GM18520 (cell line): Measurements from ENCODE around the gene PCDHGA1.

Experiments used
- ATAC-seq: cut with Tn5 transposase; IDR thresholded peaks from one replicate; pipeline ENCODE4 v1.9.1; 2021; ENCODE audit not compliant: unreplicated experiment

PCDHGA1 gene

DNA sequence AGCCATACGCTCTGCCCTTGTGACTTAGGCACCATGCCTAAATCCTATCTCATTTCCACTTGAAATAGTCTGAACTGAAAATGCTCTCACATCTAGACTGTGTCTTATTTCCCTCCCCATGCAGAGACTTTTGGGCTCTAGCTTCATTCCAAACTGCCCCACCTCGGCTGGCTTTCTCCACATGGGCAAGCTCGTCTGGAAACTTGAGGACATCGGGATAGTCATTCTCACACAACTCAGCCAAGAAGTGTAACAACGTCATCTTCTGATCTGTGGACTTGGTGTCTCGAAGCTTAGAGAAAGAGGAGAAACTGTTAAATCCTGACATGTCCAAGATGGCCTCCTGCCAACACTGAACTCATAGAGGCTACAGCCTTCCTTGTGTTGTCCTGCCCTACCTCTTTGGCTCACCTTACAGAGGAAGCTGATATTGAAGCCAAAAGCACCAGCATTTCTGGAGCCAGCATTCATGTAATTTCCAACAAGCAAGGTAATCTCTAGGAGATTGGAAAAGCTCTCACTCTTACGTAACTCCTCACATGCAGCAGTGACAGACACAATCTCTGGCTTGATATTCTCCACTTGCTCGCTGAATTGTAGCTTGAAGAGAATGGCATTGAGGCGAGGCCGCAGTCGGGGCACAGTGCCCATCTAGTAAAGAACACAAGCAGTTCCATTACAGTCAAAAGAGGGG is 198.1 kb downstream of the PCDHGA1 start:
- ATAC-seq: no peak

- peak; percentile 34 for ATAC-seq
Observed at GRCh38 chr5:141529002-141529401, 198.7 kb downstream of the PCDHGA1 start.

DNA sequence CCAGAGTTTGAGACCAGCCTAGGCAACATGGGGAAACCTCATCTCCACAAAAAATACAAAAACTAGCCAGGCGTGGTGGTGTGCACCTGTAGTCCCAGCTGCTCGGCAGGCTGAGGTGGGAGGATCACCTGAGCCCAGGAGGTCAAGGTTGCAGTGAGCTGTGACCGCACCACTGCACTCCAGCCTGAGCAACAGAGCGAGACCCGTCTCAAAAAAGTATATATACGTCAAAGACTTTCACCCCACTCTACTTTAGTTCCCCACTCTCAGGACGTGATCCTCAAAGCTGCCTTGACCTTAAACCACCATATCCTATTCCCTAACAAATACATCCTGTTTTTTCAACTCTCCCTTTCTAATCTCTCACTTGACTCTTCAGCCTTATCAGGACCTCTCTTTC is 199.6 kb downstream of the PCDHGA1 start:
- no peak for ATAC-seq

- ATAC-seq: no peak
Observed at GRCh38 chr5:141532726-141533125, 202.4 kb downstream of the PCDHGA1 start.

- ATAC-seq: no peak
Observed at GRCh38 chr5:141533897-141534296, 203.6 kb downstream of the PCDHGA1 start.

DNA sequence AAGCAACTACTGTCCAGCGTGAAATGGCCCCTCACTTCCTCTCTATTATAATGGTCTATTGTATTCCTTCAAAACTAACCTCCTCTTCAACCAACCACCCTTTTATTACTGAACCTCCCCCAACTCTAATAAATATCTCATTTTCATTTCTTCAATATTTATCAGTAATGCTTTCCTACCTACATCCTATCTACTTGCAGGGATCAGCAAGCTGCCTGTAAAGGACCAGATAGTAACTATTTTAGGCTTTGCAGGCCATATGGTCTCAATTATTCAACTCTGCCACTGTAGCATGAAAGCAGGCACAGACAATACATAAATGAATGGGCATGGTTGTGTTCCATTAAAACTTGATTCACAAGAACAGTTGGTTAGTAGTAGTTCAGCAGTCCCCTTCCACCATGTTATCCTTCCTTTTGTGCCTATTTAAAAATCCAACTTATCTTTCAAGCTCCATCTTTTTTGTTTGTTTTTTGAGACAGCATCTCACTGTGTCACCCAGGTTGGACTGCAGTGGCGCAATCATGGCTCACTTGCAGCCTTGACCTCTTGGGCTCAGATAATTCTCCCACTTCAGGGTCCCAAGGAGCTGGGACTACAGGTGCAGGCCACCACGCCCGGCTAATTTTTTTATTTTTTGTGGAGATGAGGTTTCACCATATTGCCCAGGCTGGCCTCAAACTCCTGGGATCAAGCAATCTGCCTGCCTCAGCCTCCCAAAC is 204.3 kb downstream of the PCDHGA1 start:
- no peak for ATAC-seq

DNA sequence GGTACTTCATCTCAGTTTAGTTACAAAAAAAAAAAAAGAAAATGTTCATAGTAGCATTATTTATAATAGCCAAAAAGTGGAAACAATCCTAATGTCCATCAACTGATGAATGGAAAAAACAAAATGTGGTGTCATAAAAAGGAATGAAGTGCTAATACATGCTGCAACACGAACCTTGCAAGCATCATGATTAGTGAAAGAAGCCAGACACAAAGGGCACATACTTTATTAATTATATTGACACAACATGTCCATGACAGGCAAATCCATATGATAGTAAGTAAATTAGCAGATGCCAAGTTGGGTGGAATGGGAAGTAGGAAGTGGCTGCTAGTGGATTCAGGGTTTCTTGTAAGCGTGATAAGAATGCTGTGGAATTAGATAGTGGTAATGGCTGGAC is 212.7 kb downstream of the PCDHGA1 start:
- no peak for ATAC-seq

GRCh38 chr5:141547488-141547887 is 217.2 kb downstream of the PCDHGA1 start:
- no peak for ATAC-seq

- no peak for ATAC-seq
Observed at GRCh38 chr5:141547921-141548320, 217.6 kb downstream of the PCDHGA1 start.

DNA sequence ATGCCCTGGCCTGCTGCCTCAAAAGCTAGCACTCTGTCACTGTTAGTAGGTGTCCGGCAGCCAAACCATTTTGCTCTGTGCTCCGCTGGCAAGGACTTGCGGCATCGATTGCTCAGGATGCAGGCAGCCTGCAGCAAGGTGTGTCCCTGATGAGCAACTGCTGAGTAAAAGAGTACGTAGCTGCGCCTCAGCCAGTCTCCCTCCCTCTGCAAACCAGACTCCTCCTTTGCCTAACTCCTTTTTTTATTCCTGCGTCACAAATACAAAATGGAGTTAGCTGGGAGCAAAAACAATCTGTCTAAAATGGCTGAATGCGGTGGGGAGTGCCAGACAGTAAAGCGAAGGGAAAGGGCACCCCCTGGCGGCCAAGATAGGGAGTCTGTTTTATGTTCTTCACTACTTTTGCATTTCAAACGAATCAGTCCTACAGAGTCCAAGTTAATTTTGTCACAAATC is 227.4 kb downstream of the PCDHGA1 start:
- ATAC-seq: no peak

DNA sequence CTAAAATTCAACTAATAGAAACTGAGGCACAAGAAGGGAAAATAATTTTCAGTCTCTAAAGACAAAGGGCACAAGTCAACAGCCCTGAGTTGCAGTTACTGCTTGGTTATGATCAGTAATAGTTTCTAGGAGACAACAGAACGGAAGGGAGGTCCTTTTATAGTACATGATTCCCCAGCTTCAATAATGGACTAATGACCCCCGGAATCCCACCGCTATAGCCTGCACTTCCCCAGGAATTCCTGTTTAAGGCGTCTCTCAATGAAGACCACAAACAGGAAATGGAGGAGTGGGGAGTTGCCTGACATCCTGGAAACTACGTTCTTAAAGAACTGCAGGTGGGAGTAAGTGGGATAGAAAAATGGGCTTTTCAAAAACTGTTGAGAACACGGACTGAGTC is 227.8 kb downstream of the PCDHGA1 start:
- ATAC-seq: no peak

DNA sequence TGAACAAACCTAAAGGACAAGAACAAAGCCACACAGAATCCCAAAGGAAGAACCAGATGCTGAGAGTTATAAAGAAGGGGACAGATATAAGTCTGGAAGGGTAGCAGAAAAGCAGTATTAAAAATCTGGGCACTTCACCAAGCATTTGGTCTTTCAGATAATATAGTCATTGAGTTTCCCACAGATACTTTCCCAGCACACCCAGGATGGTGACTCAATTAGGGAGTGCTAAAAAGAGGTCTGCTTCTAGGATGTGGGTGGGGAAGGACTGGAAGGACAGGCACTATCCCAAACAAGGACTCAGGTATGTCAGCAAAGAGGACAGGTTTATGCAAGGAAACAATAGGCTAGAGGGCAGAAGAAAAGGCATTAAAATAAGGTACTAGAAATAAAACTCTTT is 229.1 kb downstream of the PCDHGA1 start:
- ATAC-seq: no peak

- ATAC-seq: no peak
Observed at GRCh38 chr5:141560151-141560550, 229.8 kb downstream of the PCDHGA1 start.

DNA sequence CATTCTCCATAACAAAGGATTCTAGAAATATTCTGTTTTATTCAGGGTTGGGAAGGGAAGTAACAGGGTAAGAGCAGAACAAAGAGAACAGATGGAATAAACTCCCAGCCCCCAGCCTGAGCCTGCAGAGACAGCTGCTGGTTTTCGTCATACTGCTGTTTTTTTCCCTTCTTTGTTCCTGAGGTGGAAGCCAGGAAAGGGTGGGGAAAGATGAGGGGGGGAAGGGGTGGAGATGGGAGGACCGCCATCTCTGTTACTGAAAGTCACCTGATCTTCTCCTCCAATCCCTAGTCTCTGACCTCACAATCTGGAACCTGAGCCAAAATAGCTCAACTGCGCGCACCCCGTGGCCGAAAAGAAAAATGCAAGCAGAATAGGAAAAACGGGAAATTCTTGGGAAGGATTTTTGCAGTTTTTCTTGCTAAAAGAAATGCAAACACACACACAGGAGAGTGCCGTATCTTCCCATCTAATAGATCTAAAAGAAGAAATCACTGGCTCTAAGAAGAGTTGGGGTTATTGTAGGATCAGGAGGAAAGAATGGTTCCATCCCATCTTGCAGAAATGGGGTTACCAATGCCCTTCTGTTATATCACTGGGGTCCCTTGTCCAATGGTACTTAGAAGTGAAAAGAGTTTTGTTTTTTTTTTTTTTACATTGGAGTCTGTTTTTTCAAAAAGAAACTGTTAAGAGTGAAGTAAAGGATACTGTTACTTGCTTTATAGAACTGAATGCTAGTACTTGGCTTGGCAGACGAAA is 230.6 kb downstream of the PCDHGA1 start:
- no peak for ATAC-seq
